HepG2 (cell line): Measurements from ENCODE around the gene ACTR6. TPM values are rescaled to one million over a fixed set of nuclear protein-coding genes. Genes with fewer than 3 reads are reported as not detected.

ENCODE experiments used
- EED ChIP-seq: sonication (generic); formaldehyde crosslinking; IDR thresholded peaks from 2 replicates; pipeline ENCODE4 v1.5.0; 2020; ENCODE audit warnings: mild to moderate bottlenecking, missing genetic modification reagents
- FOXK1 ChIP-seq: sonication (generic); formaldehyde crosslinking; IDR thresholded peaks from 2 replicates; pipeline ENCODE4 v1.4.0; 2020; ENCODE audit warnings: low read depth, missing genetic modification reagents, borderline replicate concordance
- HDAC2 ChIP-seq: sonication (generic); formaldehyde crosslinking; IDR thresholded peaks from 2 replicates; pipeline ENCODE4 v1.4.0; 2020; ENCODE audit warnings: missing genetic modification reagents
- HOXD1 ChIP-seq: sonication (generic); formaldehyde crosslinking; IDR thresholded peaks from 2 replicates; pipeline ENCODE4 v1.5.0; 2020; ENCODE audit warnings: missing genetic modification reagents
- MED8 ChIP-seq: sonication (generic); formaldehyde crosslinking; IDR thresholded peaks from 2 replicates; pipeline ENCODE4 v1.8.1; 2023; ENCODE audit warnings: mild to moderate bottlenecking, missing genetic modification reagents; ENCODE audit not compliant: insufficient replicate concordance
- MIER2 ChIP-seq: IDR thresholded peaks from 2 replicates; pipeline ENCODE4 v1.6.1; 2016; ENCODE audit warnings: missing biosample characterization, missing genetic modification reagents
- NCOA1 ChIP-seq: sonication (generic); formaldehyde crosslinking; IDR thresholded peaks from 2 replicates; pipeline ENCODE4 v1.9.0; 2021; ENCODE audit warnings: missing genetic modification reagents
- NCOA5 ChIP-seq: sonication (generic); formaldehyde crosslinking; IDR thresholded peaks from 2 replicates; pipeline ENCODE4 v1.4.0; 2020; ENCODE audit warnings: missing genetic modification reagents
- NFE2 ChIP-seq: sonication (generic); formaldehyde crosslinking; IDR thresholded peaks from 2 replicates; pipeline ENCODE4 v1.4.0; 2020; ENCODE audit warnings: missing genetic modification reagents
- RBM39 ChIP-seq: fragments of 200-400 bp; formaldehyde crosslinking; IDR thresholded peaks from one replicate; pipeline ENCODE4 v1.6.1; 2018; ENCODE audit warnings: antibody characterized with exemption, mild to moderate bottlenecking, low read depth, low read length; ENCODE audit not compliant: poor library complexity, severe bottlenecking
- ZMYM4 ChIP-seq: sonication (generic); formaldehyde crosslinking; IDR thresholded peaks from 2 replicates; pipeline ENCODE4 v1.8.1; 2023; ENCODE audit warnings: mild to moderate bottlenecking, missing genetic modification reagents
- ZNF317 ChIP-seq: sonication (generic); formaldehyde crosslinking; IDR thresholded peaks from 2 replicates; pipeline ENCODE4 v1.5.0; 2020; ENCODE audit warnings: mild to moderate bottlenecking, missing genetic modification reagents
- ZNF382 ChIP-seq: sonication (generic); formaldehyde crosslinking; IDR thresholded peaks from 2 replicates; pipeline ENCODE4 v1.5.0; 2020; ENCODE audit warnings: missing genetic modification reagents, mild to moderate bottlenecking, borderline replicate concordance
- ZNF549 ChIP-seq: sonication (generic); formaldehyde crosslinking; IDR thresholded peaks from 2 replicates; pipeline ENCODE4 v1.5.0; 2020; ENCODE audit warnings: missing genetic modification reagents
- polyA plus RNA-seq, 8 experiments: library from polyadenylated mRNA; depleted of rRNA in 3 of 8; stranded (reverse) in 7 of 8; unstranded in 1 of 8; fragments of >200 nt; fragmentation: Illumina TruSeq in 4 of 8; extraction: Trizol in 4 of 8; gene quantifications; 2 replicates each; pipeline versions ENCODE4 v1.2.1 to v1.2.3, GENCODE V29; 2011 to 2016; ENCODE audit warnings: low read depth in 4 of 8, missing spikeins in 1 of 8, mixed read lengths in 1 of 8; ENCODE audit not compliant: insufficient read depth in 1 of 8
- total RNA-seq, 5 experiments: library from RNA; depleted of rRNA; stranded (reverse); fragments of >200 nt; fragmentation: Illumina TruSeq; extraction: Trizol; gene quantifications; 2 replicates each; pipeline ENCODE4 v1.2.3, GENCODE V29; 2016; ENCODE audit warnings: low read depth in 1 of 5
- TF ChIP-seq, protein P1 (sequence below), 2 experiments: IDR thresholded peaks; 2 replicates each; pipeline ENCODE4 v1.6.1; 2011 to 2012; ENCODE audit warnings: low read length in 2 of 2, borderline replicate concordance in 1 of 2, low read depth in 1 of 2, mild to moderate bottlenecking in 1 of 2, moderate library complexity in 1 of 2
- TF ChIP-seq, protein P2 (sequence below): sonication (generic); IDR thresholded peaks from 2 replicates; pipeline ENCODE4 v1.6.1; 2016; ENCODE audit warnings: low read depth, borderline replicate concordance
- TF ChIP-seq, protein P3 (sequence below): sonication (generic); formaldehyde crosslinking; IDR thresholded peaks from 2 replicates; pipeline ENCODE4 v1.4.0; 2020; ENCODE audit warnings: missing genetic modification reagents
- TF ChIP-seq, protein P4 (sequence below): sonication (generic); formaldehyde crosslinking; IDR thresholded peaks from 2 replicates; pipeline ENCODE4 v1.5.1; 2020; ENCODE audit warnings: mild to moderate bottlenecking, missing genetic modification reagents

ACTR6 gene
- total and polyA plus RNA-seq, 2 of the 13 experiments (the other 11 are each of a cell fraction or from before 2014, with no cell fraction given) = 12.9 to 22.4 TPM

DNA sequence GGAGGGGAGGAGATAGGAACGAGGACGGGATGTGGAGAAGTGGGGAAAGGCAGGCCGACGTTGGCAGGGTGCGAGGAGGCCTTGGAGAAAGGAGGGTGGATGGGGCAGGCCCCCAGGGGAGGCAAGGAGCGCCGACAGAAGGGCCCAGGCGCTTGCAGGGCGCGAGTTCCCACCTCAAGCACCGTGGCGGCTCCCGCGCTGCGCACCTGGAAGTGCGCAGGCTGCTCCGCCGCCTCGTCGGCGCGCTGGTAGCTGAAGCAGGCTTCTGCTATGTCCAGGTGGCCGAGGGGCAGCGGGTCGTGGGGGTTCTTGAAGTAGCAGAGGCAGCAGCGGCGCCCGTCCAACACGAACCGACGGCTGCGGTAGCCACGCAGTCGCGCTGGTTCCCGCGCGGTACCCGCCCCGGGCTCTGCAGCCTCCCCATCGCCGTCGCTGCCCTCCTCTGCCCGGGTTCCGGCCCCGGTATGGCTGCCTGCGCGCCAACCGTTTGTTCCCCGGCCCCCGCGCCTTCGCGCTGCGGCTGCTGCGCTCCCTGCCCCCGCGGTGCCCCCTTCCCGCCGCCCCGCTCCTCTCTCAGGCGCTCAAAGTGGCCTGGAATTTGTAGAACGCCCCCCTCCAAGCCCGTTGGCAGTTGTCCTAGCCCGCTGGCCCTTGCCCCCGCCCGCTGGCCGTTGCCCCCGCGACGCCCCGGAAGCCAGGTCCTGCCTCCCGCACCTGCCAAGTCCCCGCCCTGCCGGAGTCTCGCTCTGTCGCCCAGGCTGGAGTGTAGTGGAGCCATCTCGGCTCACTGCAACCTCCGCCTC, 1.1 kb upstream of the ACTR6 start (continued):
- TF ChIP-seq, protein P1, sequence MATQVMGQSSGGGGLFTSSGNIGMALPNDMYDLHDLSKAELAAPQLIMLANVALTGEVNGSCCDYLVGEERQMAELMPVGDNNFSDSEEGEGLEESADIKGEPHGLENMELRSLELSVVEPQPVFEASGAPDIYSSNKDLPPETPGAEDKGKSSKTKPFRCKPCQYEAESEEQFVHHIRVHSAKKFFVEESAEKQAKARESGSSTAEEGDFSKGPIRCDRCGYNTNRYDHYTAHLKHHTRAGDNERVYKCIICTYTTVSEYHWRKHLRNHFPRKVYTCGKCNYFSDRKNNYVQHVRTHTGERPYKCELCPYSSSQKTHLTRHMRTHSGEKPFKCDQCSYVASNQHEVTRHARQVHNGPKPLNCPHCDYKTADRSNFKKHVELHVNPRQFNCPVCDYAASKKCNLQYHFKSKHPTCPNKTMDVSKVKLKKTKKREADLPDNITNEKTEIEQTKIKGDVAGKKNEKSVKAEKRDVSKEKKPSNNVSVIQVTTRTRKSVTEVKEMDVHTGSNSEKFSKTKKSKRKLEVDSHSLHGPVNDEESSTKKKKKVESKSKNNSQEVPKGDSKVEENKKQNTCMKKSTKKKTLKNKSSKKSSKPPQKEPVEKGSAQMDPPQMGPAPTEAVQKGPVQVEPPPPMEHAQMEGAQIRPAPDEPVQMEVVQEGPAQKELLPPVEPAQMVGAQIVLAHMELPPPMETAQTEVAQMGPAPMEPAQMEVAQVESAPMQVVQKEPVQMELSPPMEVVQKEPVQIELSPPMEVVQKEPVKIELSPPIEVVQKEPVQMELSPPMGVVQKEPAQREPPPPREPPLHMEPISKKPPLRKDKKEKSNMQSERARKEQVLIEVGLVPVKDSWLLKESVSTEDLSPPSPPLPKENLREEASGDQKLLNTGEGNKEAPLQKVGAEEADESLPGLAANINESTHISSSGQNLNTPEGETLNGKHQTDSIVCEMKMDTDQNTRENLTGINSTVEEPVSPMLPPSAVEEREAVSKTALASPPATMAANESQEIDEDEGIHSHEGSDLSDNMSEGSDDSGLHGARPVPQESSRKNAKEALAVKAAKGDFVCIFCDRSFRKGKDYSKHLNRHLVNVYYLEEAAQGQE (IDR thresholded peaks at IDR 0.05; ENCODE audit: borderline replicate concordance in 1 of 2, low read depth in 1 of 2, low read length in 2 of 2) = no peak
- TF ChIP-seq ZMYM4 (CRISPR knock-in tag) (peak; percentile 62), ZNF382 (CRISPR knock-in tag) (no peak), FOXK1 (CRISPR knock-in tag) (no peak), NFE2 (CRISPR knock-in tag) (no peak), HDAC2 (CRISPR knock-in tag) (no peak), HOXD1 (no peak), RBM39 (peak; percentile 7), MIER2 (CRISPR knock-in tag) (no peak), EED (CRISPR knock-in tag) (0 out of 2 replicates have a peak, but pooled peaks have one; percentile 54), ZNF549 (0 out of 2 replicates have a peak, but pooled peaks have one; percentile 57), ZNF317 (CRISPR knock-in tag) (no peak), NCOA1 (no peak), MED8 (no peak), NCOA5 (CRISPR knock-in tag) (no peak)
- TF ChIP-seq, protein P2, sequence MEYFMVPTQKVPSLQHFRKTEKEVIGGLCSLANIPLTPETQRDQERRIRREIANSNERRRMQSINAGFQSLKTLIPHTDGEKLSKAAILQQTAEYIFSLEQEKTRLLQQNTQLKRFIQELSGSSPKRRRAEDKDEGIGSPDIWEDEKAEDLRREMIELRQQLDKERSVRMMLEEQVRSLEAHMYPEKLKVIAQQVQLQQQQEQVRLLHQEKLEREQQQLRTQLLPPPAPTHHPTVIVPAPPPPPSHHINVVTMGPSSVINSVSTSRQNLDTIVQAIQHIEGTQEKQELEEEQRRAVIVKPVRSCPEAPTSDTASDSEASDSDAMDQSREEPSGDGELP = peak; percentile 44; the same call in 1 of the 2 replicates
- TF ChIP-seq, protein P3, sequence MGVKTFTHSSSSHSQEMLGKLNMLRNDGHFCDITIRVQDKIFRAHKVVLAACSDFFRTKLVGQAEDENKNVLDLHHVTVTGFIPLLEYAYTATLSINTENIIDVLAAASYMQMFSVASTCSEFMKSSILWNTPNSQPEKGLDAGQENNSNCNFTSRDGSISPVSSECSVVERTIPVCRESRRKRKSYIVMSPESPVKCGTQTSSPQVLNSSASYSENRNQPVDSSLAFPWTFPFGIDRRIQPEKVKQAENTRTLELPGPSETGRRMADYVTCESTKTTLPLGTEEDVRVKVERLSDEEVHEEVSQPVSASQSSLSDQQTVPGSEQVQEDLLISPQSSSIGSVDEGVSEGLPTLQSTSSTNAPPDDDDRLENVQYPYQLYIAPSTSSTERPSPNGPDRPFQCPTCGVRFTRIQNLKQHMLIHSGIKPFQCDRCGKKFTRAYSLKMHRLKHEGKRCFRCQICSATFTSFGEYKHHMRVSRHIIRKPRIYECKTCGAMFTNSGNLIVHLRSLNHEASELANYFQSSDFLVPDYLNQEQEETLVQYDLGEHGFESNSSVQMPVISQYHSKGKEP (CRISPR knock-in tag) = no peak
- TF ChIP-seq, protein P4, sequence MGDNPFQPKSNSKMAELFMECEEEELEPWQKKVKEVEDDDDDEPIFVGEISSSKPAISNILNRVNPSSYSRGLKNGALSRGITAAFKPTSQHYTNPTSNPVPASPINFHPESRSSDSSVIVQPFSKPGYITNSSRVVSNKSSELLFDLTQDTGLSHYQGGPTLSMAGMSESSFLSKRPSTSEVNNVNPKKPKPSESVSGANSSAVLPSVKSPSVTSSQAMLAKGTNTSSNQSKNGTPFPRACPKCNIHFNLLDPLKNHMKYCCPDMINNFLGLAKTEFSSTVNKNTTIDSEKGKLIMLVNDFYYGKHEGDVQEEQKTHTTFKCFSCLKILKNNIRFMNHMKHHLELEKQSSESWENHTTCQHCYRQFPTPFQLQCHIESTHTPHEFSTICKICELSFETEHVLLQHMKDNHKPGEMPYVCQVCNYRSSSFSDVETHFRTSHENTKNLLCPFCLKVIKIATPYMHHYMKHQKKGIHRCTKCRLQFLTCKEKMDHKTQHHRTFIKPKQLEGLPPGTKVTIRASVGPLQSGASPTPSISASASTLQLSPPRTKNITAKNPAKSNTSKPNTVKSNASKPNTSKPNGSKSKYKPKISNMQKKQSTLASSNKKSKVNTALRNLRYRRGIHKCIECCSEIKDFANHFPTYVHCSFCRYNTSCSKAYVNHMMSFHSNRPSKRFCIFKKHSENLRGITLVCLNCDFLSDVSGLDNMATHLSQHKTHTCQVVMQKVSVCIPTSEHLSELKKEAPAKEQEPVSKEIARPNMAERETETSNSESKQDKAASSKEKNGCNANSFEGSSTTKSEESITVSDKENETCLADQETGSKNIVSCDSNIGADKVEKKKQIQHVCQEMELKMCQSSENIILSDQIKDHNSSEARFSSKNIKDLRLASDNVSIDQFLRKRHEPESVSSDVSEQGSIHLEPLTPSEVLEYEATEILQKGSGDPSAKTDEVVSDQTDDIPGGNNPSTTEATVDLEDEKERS = no peak
